PC-3 (cell line): ENCODE data around the gene UBE2D2.

Source experiments
- EZH2phosphoT487 ChIP-seq: fragments of 300-600 bp; sonication (generic); IDR thresholded peaks from 2 replicates; pipeline ENCODE4 v1.6.1; 2018; ENCODE audit warnings: mild to moderate bottlenecking, antibody characterized with exemption, low read length, borderline replicate concordance
- TF ChIP-seq, protein P1 (sequence below): fragments of 300-600 bp; sonication (generic); conservative IDR thresholded peaks from 2 replicates; pipeline ENCODE4 v1.5.1; 2017; ENCODE audit warnings: antibody characterized with exemption, low read depth, mild to moderate bottlenecking, low read length

DNA sequence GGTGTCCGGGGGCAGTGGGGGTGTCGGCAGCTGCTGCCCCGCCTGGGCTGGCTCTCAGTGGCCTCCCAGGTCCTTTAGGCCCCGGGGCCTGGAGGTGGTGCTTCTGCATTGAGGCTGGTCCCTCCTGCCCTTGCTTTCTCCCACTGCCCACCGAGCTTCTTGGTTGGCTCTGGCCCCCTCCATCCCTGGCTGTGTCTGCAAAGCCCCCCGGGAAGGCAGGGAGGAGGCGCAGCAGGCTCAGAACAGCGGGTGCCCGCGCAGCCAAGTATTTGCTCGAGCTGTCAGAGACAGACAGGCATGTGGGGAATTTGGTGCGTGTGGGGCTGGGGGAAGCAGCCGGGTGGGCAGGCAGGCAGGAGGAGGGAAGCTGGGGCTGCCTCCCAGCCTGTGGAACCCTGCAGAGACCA lies 98.6 kb downstream of the UBE2D2 start:
- no peak for TF ChIP-seq EZH2phosphoT487
- TF ChIP-seq, protein P1, sequence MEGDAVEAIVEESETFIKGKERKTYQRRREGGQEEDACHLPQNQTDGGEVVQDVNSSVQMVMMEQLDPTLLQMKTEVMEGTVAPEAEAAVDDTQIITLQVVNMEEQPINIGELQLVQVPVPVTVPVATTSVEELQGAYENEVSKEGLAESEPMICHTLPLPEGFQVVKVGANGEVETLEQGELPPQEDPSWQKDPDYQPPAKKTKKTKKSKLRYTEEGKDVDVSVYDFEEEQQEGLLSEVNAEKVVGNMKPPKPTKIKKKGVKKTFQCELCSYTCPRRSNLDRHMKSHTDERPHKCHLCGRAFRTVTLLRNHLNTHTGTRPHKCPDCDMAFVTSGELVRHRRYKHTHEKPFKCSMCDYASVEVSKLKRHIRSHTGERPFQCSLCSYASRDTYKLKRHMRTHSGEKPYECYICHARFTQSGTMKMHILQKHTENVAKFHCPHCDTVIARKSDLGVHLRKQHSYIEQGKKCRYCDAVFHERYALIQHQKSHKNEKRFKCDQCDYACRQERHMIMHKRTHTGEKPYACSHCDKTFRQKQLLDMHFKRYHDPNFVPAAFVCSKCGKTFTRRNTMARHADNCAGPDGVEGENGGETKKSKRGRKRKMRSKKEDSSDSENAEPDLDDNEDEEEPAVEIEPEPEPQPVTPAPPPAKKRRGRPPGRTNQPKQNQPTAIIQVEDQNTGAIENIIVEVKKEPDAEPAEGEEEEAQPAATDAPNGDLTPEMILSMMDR: no peak
